ENCODE measurements around the gene PTPA.

DNA sequence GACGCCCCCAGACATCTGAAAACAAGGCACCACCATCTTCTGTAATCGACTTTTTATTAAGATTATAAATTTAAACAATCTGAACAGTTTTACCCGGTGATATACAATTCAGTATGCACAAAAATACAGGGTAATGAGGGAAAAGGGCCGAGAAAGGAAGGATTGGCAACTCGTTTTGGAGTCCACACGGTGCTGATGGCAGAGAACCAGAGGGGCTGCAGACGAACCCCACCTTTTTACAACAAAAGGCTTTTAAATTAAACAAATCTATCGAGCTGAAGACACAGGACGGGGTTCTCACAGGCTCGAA lies 64.3 kb downstream of the PTPA start:
- TF ChIP-seq, protein P1, sequence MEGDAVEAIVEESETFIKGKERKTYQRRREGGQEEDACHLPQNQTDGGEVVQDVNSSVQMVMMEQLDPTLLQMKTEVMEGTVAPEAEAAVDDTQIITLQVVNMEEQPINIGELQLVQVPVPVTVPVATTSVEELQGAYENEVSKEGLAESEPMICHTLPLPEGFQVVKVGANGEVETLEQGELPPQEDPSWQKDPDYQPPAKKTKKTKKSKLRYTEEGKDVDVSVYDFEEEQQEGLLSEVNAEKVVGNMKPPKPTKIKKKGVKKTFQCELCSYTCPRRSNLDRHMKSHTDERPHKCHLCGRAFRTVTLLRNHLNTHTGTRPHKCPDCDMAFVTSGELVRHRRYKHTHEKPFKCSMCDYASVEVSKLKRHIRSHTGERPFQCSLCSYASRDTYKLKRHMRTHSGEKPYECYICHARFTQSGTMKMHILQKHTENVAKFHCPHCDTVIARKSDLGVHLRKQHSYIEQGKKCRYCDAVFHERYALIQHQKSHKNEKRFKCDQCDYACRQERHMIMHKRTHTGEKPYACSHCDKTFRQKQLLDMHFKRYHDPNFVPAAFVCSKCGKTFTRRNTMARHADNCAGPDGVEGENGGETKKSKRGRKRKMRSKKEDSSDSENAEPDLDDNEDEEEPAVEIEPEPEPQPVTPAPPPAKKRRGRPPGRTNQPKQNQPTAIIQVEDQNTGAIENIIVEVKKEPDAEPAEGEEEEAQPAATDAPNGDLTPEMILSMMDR (IDR thresholded peaks at IDR 0.05), result no peak
- TF ChIP-seq POLR2A (IDR thresholded peaks at IDR 0.05), result no peak
